Measurements from ENCODE around the gene BEST4.

BEST4 gene

DNA sequence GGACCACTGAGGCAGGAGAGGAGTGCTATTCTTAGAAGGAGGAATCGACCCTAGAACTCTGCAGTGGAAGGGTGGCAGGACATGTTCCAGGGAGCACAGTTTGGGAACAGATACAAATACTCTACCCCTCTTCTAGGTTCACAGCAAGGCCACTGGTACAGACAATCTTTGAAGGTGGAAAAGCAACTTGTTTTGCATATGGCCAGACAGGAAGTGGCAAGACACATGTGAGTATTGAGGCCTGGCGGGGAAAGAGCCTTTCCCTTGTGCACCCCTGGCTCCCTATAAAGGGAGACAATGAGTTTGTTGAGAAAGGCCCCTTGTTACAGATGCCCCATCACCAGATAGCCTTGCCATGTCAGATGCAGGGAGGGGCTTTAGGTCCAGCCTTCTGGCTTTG, 30.6 kb downstream of the BEST4 start:
- Histone ChIP-seq H3K4me1 (ENCODE audit: control insufficient read depth, insufficient read depth, low read length) (no peaks in the 10 kb centered on the region), H3K4me3 (ENCODE audit: low read depth, low read length) (no peak overlapping the region), H3K36me3 (ENCODE audit: control insufficient read depth in 2 of 2, insufficient read depth in 1 of 2, low read length in 2 of 2) (peaks cover 57 to 98% of the 10 kb centered on the region in 2 experiments), H3K27ac (ENCODE audit: extremely low read depth, low read depth, low read length) (no peak overlapping the region), H3K9me3 (ENCODE audit: control insufficient read depth, insufficient read depth, low read depth, low read length) (no peaks in the 10 kb centered on the region)
- TF ChIP-seq ZNF549 (tag by site-specific recombination; IDR thresholded peaks at IDR 0.05) (no peak), ZNF341 (tag by site-specific recombination; IDR thresholded peaks at IDR 0.05; ENCODE audit: low read depth) (no peak), ZNF580 (tag by site-specific recombination; IDR thresholded peaks at IDR 0.05) (no peak), ZSCAN23 (tag by site-specific recombination; IDR thresholded peaks at IDR 0.05) (no peak), ZNF223 (tag by site-specific recombination; IDR thresholded peaks at IDR 0.05) (no peak), ZSCAN30 (tag by site-specific recombination; IDR thresholded peaks at IDR 0.05) (no peak), ZNF747 (tag by site-specific recombination; IDR thresholded peaks at IDR 0.05) (no peak), PRDM4 (tag by site-specific recombination; IDR thresholded peaks at IDR 0.05) (no peak), OVOL3 (tag by site-specific recombination; IDR thresholded peaks at IDR 0.05) (no peak), ZBTB6 (tag by site-specific recombination; IDR thresholded peaks at IDR 0.05) (no peak), ZFP41 (tag by site-specific recombination; IDR thresholded peaks at IDR 0.05; ENCODE audit: borderline replicate concordance) (no peak), HOXD13 (CRISPR knock-in tag; IDR thresholded peaks at IDR 0.05; ENCODE audit: borderline replicate concordance) (no peak), ZNF660 (tag by site-specific recombination; IDR thresholded peaks at IDR 0.05) (no peak), KLF7 (tag by site-specific recombination; IDR thresholded peaks at IDR 0.05; ENCODE audit: borderline replicate concordance) (no peak)
- POLR2A ChIA-PET, result no interaction called here
- CTCF ChIA-PET, result no interaction called here

DNA sequence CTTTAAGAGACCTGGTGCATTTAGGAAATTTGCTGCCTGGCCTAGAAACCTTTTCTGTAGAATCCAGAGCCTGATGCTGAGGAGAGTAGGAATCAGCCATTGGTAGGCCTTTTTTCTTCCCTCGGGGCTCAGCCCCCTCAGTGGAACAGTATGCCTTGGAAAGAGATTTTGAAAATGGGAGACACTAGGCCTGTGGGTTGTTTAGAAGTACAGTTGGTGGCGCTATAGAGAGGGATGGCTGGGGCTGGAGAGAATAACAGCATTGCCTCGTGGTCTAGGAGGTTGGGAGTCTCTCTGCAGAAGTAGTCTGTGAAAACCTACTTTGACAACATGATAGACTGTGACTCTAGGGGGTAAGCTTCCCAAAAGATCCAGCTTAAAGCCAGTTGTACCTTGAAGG, 40.1 kb downstream of the BEST4 start:
- no peak for TF ChIP-seq GLIS1 (tag by site-specific recombination; IDR thresholded peaks at IDR 0.05)
- no peak for TF ChIP-seq ZNF596 (tag by site-specific recombination; IDR thresholded peaks at IDR 0.05)
- TF ChIP-seq, protein P1, sequence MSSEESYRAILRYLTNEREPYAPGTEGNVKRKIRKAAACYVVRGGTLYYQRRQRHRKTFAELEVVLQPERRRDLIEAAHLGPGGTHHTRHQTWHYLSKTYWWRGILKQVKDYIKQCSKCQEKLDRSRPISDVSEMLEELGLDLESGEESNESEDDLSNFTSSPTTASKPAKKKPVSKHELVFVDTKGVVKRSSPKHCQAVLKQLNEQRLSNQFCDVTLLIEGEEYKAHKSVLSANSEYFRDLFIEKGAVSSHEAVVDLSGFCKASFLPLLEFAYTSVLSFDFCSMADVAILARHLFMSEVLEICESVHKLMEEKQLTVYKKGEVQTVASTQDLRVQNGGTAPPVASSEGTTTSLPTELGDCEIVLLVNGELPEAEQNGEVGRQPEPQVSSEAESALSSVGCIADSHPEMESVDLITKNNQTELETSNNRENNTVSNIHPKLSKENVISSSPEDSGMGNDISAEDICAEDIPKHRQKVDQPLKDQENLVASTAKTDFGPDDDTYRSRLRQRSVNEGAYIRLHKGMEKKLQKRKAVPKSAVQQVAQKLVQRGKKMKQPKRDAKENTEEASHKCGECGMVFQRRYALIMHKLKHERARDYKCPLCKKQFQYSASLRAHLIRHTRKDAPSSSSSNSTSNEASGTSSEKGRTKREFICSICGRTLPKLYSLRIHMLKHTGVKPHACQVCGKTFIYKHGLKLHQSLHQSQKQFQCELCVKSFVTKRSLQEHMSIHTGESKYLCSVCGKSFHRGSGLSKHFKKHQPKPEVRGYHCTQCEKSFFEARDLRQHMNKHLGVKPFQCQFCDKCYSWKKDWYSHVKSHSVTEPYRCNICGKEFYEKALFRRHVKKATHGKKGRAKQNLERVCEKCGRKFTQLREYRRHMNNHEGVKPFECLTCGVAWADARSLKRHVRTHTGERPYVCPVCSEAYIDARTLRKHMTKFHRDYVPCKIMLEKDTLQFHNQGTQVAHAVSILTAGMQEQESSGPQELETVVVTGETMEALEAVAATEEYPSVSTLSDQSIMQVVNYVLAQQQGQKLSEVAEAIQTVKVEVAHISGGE (tag by site-specific recombination; conservative IDR thresholded peaks at IDR 0.05; ENCODE audit: low read depth), result no peak
- TF ChIP-seq, protein P2, sequence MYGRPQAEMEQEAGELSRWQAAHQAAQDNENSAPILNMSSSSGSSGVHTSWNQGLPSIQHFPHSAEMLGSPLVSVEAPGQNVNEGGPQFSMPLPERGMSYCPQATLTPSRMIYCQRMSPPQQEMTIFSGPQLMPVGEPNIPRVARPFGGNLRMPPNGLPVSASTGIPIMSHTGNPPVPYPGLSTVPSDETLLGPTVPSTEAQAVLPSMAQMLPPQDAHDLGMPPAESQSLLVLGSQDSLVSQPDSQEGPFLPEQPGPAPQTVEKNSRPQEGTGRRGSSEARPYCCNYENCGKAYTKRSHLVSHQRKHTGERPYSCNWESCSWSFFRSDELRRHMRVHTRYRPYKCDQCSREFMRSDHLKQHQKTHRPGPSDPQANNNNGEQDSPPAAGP (tag by site-specific recombination; IDR thresholded peaks at IDR 0.05), result no peak
- no peak for TF ChIP-seq MEIS1 (CRISPR knock-in tag; IDR thresholded peaks at IDR 0.05; ENCODE audit: borderline replicate concordance)
- TF ChIP-seq ZSCAN30 (tag by site-specific recombination; IDR thresholded peaks at IDR 0.05), result no peak
- TF ChIP-seq, protein P3, sequence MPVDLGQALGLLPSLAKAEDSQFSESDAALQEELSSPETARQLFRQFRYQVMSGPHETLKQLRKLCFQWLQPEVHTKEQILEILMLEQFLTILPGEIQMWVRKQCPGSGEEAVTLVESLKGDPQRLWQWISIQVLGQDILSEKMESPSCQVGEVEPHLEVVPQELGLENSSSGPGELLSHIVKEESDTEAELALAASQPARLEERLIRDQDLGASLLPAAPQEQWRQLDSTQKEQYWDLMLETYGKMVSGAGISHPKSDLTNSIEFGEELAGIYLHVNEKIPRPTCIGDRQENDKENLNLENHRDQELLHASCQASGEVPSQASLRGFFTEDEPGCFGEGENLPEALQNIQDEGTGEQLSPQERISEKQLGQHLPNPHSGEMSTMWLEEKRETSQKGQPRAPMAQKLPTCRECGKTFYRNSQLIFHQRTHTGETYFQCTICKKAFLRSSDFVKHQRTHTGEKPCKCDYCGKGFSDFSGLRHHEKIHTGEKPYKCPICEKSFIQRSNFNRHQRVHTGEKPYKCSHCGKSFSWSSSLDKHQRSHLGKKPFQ (tag by site-specific recombination; IDR thresholded peaks at IDR 0.05), result no peak
- ChIA-PET CTCF (interaction anchor here (0.6 to 2.3 kb wide), 3 partner anchors 15 to 33 kb away, joined by 3 to 12 read pairs (median 4); partner anchors contain the start of gene RNU5D-1), POLR2A (interaction anchor here (0.7 to 1.5 kb wide), 4 partner anchors 14 to 29 kb away, joined by 3 to 5 read pairs (median 4); partner anchors contain the start of gene RPS8)
- Histone ChIP-seq H3K4me1 (ENCODE audit: control insufficient read depth, insufficient read depth, low read length) (no peaks in the 10 kb centered on the region), H3K36me3 (ENCODE audit: control insufficient read depth in 2 of 2, insufficient read depth in 1 of 2, low read length in 2 of 2) (peaks cover 67 to 88% of the 10 kb centered on the region in 2 experiments), H3K27ac (ENCODE audit: extremely low read depth, low read depth, low read length) (no peak overlapping the region), H3K9me3 (ENCODE audit: control insufficient read depth, insufficient read depth, low read depth, low read length) (no peaks in the 10 kb centered on the region), H3K4me3 (ENCODE audit: low read depth, low read length) (no peak overlapping the region)

All from HEK293 (cell line).